Motor neuron (in vitro differentiated cells): ENCODE measurements around the gene CELF5. TPM values are rescaled to one million over a fixed set of nuclear protein-coding genes. Genes with fewer than 3 reads are reported as not detected.

Experiments used
- ATAC-seq, 8 experiments: fragments of 200-7000 bp; cut with Tn5 transposase; replicated peaks in 6 of 8; 2 replicates each; pipeline ENCODE4 v1.8.0; 2021; ENCODE audit warnings: mild to moderate bottlenecking in 8 of 8, moderate library complexity in 8 of 8
- H3K27ac ChIP-seq, 2 donors: fragments of 250-450 bp; sonication (Bioruptor Pico); 2 replicates each; pipeline ENCODE4 v1.9.0; 2021; ENCODE audit warnings: antibody characterized with exemption in 2 of 2, mild to moderate bottlenecking in 2 of 2, moderate library complexity in 1 of 2
- H3K4me1 ChIP-seq, 2 donors: fragments of 250-450 bp; sonication (Bioruptor Pico); replicated peaks in 1 of 2; 2 replicates each; pipeline ENCODE4 v1.6.1; 2021; ENCODE audit warnings: antibody characterized with exemption in 2 of 2, mild to moderate bottlenecking in 2 of 2, moderate library complexity in 1 of 2
- H3K4me3 ChIP-seq, 5 donors: fragments of 250-450 bp; sonication (Bioruptor Pico); 2 replicates each; pipeline ENCODE4 v1.9.0; 2021; ENCODE audit warnings: antibody characterized with exemption in 5 of 5, mild to moderate bottlenecking in 5 of 5, moderate library complexity in 4 of 5
- WGBS, 10 experiments: fragments of 450-650 bp; shearing (Covaris generic); methylation state at CpG; one replicate each; pipeline ENCODE4 v1.0.0; 2022; 5-methylcytosine and 5-hydroxymethylcytosine counted together
- in situ Hi-C, 9 experiments: fragments of 400-800 bp; cut with MboI; loops; one replicate each; pipeline ENCODE4 v1.15.0; 2021; ENCODE audit warnings: low sequenced_read_pairs in 9 of 9, low pct_unique_long_range_greater_than_20kb in 2 of 9; ENCODE audit not compliant: unreplicated experiment in 9 of 9
- total RNA-seq, 8 experiments: library from RNA; unstranded; fragments of 300-600 nt; gene quantifications; 2 replicates each; pipeline versions ENCODE4 v1.2.3 to v1.2.4, GENCODE V29; 2022

Gene CELF5
- total RNA-seq, 8 experiments from 2014 or later, result 0.18 to 29.9 (median 18.0) TPM

DNA sequence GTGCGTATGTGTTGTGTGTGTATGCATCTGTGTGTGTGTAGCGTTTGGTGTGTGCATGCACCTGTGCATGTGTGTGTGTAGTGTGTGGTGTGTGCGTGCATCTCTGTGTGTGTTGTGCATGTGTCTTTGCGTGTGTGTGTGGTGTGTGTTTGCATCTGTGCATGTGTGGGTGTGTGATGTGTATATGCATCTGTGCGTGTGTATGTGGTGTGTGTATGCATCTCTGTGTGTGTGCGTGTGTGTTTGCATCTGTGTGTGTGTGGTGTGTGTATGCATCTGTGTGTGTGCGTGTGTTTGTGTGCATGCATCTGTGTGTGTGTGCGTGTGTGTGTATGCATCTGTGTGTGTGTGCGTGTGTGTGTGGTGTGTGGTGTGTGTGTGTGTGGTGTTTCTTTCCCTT is 20.6 kb downstream of the CELF5 start:
- ATAC-seq, result no peak
- in situ Hi-C loops, result no loop called here
- Histone ChIP-seq H3K27ac (no peak overlapping the region), H3K4me3 (no peak overlapping the region), H3K4me1 (no peaks in the 10 kb centered on the region)
- WGBS, 10 experiments, result 40 to 100% (median 95%) methylated on average over 1 to 6 of the region's 9 CpGs; no CpG with 5 or more reads in 5 of the 10 experiments

- Histone ChIP-seq H3K27ac (peak overlapping the region in 1 of 2 donors; percentile 73), H3K4me1 (no peaks in the 10 kb centered on the region), H3K4me3 (no peak overlapping the region)
- ATAC-seq, result peak in 5 of 8 experiments; percentile 48 to 79 (median 72)
- in situ Hi-C loops, result no loop called here
- WGBS, 10 experiments, result 0 to 100% (median 39%) methylated on average over 2 to 9 of the region's 14 CpGs; no CpG with 5 or more reads in 6 of the 10 experiments
Observed at GRCh38 chr19:3248728-3249326, 24.4 kb downstream of the CELF5 start.

- in situ Hi-C loops, result no loop called here
- peak in 6 of 8 experiments; percentile 48 to 90 (median 88) for ATAC-seq
- peak overlapping the region in 1 of 2 donors; percentile 73 for H3K27ac ChIP-seq
- no peaks in the 10 kb centered on the region for H3K4me1 ChIP-seq
- WGBS, 10 experiments, result 23 to 80% methylated on average over 1 to 3 of the region's 10 CpGs; no CpG with 5 or more reads in 8 of the 10 experiments
- H3K4me3 ChIP-seq, result no peak overlapping the region
Observed at GRCh38 chr19:3249408-3249807, 24.9 kb downstream of the CELF5 start.

- Histone ChIP-seq H3K27ac (no peak overlapping the region), H3K4me3 (no peak overlapping the region), H3K4me1 (no peaks in the 10 kb centered on the region)
- ATAC-seq, result peak in 3 of 8 experiments; percentile 54 to 86 (median 79)
- in situ Hi-C loops, result loop anchor here in 1 of 9 experiments (25.0 kb wide), 1 partner anchor 288 kb away; no protein-coding TSS in a partner anchor
- WGBS, 10 experiments, result 17 to 100% (median 85%) methylated on average over 1 to 6 of the region's 7 CpGs; no CpG with 5 or more reads in 6 of the 10 experiments
Observed at GRCh38 chr19:3250675-3251074, 26.2 kb downstream of the CELF5 start.

- in situ Hi-C loops, result loop anchor here in 1 of 9 experiments (25.0 kb wide), 1 partner anchor 289 kb away; no protein-coding TSS in a partner anchor
- 20 to 85% (median 70%) methylated on average over 1 to 7 of the region's 8 CpGs; no CpG with 5 or more reads in 3 of the 10 experiments for WGBS, 10 experiments
- Histone ChIP-seq H3K27ac (no peak overlapping the region), H3K4me1 (no peaks in the 10 kb centered on the region), H3K4me3 (no peak overlapping the region)
- no peak for ATAC-seq
Observed at GRCh38 chr19:3251229-3251628, 26.8 kb downstream of the CELF5 start.

DNA sequence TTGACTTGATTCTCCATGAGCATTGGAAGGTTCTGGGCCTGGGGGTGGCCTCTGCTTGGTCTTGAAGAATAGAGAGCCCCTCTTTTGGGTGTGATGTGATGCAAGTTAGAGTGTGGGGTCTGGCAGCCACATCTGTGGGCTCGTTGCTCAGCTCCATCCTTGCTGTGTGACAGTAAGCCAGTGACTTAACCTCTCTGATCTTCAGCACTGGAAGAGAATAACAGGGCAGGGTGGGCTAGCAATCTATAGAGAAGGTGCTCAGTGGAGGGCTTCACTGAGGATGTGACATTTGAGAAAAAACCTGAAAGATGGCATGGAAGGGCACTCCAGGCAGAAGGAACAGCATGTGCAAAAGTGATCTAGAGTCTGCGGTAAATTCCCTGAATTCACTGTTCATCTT is 28.2 kb downstream of the CELF5 start:
- no peak for ATAC-seq
- WGBS, 10 experiments, result 57 to 100% (median 83%) methylated on average over 1 to 2 of the region's 2 CpGs; no CpG with 5 or more reads in 3 of the 10 experiments
- no peaks in the 10 kb centered on the region for H3K4me1 ChIP-seq
- no peak overlapping the region for H3K4me3 ChIP-seq
- in situ Hi-C loops, result loop anchor here in 1 of 9 experiments (25.0 kb wide), 1 partner anchor 290 kb away; no protein-coding TSS in a partner anchor
- H3K27ac ChIP-seq, result no peak overlapping the region

DNA sequence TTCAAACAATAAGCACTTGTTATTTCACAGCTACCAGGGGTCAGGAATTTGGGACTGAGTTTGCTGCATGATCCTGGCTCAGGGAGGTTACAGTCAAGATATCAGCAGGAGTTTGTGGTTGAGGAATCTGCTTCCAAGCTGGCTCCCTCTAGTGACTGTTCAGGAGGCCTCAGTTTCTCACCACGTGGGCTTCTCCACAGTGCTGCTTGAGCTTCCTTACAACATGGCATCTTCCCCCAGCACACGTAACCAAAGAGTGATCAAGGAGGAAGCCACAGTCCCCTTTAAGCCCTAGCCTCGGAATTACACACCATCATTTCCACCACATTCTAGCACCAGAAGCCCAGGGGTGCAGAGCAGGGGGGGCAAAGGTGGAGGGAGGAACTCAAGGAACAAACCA is 28.8 kb downstream of the CELF5 start:
- no peak overlapping the region for H3K27ac ChIP-seq
- ATAC-seq, result no peak
- H3K4me1 ChIP-seq, result no peaks in the 10 kb centered on the region
- no peak overlapping the region for H3K4me3 ChIP-seq
- in situ Hi-C loops, result loop anchor here in 1 of 9 experiments (25.0 kb wide), 1 partner anchor 291 kb away; no protein-coding TSS in a partner anchor
- WGBS, 10 experiments, result 10 to 86% (median 45%) methylated on average over 1 to 3 of the region's 3 CpGs; no CpG with 5 or more reads in 3 of the 10 experiments

- ATAC-seq, result no peak
- in situ Hi-C loops, result loop anchor here in 1 of 9 experiments (25.0 kb wide), 1 partner anchor 292 kb away; no protein-coding TSS in a partner anchor
- H3K4me3 ChIP-seq, result no peak overlapping the region
- H3K4me1 ChIP-seq, result no peaks in the 10 kb centered on the region
- no peak overlapping the region for H3K27ac ChIP-seq
Observed at GRCh38 chr19:3254520-3254919, 30.1 kb downstream of the CELF5 start.

DNA sequence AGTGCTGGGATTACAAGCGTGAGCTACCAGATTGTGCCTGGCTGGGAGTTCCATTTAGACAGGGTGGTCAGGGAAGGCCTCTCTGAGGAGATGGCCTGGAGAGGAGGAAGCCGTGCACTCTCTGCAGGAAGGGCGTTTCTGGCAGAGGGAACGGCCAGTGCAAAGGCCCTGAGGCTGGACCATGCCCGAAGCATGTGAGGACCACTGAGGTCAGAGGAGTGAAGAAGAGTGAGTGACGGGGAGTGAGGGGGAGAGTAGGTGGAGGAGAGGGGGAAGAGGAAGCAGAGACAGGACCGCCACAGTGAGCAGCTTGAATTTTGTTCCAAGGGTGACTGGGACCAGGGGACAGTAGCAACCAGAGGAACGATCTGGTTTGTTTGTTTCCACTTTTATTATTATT is 32.6 kb downstream of the CELF5 start:
- Histone ChIP-seq H3K27ac (no peak overlapping the region), H3K4me3 (no peak overlapping the region), H3K4me1 (no peaks in the 10 kb centered on the region)
- in situ Hi-C loops, result loop anchor here in 1 of 9 experiments (25.0 kb wide), 1 partner anchor 295 kb away; no protein-coding TSS in a partner anchor
- ATAC-seq, result no peak
- WGBS, 10 experiments, result 0 to 92% (median 80%) methylated on average over 1 to 7 of the region's 8 CpGs; no CpG with 5 or more reads in 5 of the 10 experiments

- Histone ChIP-seq H3K4me1 (peaks cover 8 to 10% of the 10 kb centered on the region in 2 donors), H3K4me3 (no peak overlapping the region), H3K27ac (no peak overlapping the region)
- in situ Hi-C loops, result loop anchor here in 1 of 9 experiments (25.0 kb wide), 1 partner anchor 300 kb away; no protein-coding TSS in a partner anchor
- ATAC-seq, result no peak
- 63 to 100% (median 90%) methylated on average over 1 to 5 of the region's 7 CpGs; no CpG with 5 or more reads in 3 of the 10 experiments for WGBS, 10 experiments
Observed at GRCh38 chr19:3262362-3262761, 37.9 kb downstream of the CELF5 start.

DNA sequence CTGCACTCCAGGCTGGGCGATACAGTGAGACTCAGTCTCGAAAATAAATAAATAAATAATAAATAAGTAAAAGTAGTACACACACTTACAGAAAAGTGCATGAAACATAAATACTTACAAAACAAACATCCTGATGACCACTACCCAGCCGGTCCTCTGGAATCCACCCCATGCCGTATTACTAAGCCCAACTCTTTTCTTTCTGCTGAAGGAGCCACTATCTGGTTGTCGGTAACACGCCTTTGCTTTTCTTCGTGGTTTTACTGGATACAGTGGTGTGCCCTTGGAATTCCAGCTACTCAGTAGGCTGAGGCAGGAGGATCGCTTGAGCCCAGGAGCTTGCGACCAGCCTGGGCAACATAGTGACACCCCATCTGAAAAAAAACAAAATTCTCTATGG is 39.4 kb downstream of the CELF5 start:
- in situ Hi-C loops, result loop anchor here in 1 of 9 experiments (25.0 kb wide), 1 partner anchor 302 kb away; no protein-coding TSS in a partner anchor

DNA sequence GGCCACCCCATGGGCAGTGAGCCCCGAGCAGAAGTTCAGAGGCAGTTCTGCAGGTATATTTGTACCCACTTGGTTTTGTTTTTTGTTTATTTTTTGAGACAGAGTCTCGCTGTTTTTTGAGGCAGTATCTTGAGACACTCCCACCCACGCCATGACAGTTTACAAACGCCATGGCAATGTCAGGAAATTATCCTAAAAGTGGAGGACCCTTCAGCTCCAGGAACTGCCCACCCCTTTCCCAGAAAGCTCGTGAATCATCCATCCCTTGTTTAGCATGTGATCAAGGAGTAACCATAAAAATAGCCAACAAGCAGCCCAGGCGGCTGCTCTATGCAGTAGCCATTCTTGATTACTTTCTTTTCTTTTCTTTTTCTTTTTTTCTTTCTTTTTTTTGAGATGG is 41.0 kb downstream of the CELF5 start:
- peaks cover 13 to 15% of the 10 kb centered on the region in 2 donors for H3K4me1 ChIP-seq
- in situ Hi-C loops, result loop anchor here in 1 of 9 experiments (25.0 kb wide), 1 partner anchor 303 kb away; no protein-coding TSS in a partner anchor
- 54 to 100% (median 77%) methylated on average over 1 to 6 of the region's 6 CpGs for WGBS, 10 experiments
- no peak overlapping the region for H3K27ac ChIP-seq
- ATAC-seq, result no peak
- H3K4me3 ChIP-seq, result no peak overlapping the region

More for the DNA sequence above, 39.4 kb downstream of the CELF5 start:
- no peak overlapping the region for H3K4me3 ChIP-seq
- 72 to 97% (median 85%) methylated on average over 1 to 9 of the region's 9 CpGs for WGBS, 10 experiments
- H3K27ac ChIP-seq, result no peak overlapping the region
- peaks cover 8 to 11% of the 10 kb centered on the region in 2 donors for H3K4me1 ChIP-seq
- no peak for ATAC-seq

DNA sequence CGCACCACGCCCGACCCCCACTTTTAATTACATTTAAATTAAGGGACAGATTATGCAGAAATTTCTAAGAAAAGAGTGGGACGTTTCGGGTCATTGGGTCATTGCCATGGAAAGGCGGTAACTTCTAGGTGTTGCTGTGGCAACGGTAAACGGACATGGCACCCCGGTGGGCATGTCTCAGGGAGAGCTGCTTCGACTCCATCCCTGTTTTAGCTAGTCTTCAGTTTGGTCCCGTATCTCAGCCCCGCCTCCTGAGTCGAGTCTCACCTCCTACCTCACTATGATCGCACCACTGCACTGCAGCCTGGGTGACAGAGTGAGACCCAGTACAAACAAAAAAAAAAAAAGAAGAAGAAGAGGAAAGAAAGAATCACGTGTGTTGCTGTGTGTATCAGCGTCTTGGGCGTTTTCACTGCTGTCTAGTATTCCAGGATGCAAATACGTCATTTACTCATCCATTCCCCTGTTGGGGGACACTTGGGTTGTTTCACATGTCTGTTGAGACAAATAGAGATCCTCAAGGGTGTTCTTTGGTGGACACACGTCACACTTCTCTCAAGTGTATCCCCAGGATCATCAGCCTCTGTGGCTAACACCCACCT is 41.7 kb downstream of the CELF5 start:
- no peak overlapping the region for H3K4me3 ChIP-seq
- peaks cover 14 to 20% of the 10 kb centered on the region in 2 donors for H3K4me1 ChIP-seq
- no peak for ATAC-seq
- no peak overlapping the region for H3K27ac ChIP-seq
- in situ Hi-C loops, result loop anchor here in 1 of 9 experiments (25.0 kb wide), 1 partner anchor 304 kb away; no protein-coding TSS in a partner anchor
- whole genome bisulfite sequencing, 10 experiments, result 49 to 84% (median 74%) methylated on average over 5 to 17 of the region's 19 CpGs; no CpG with 5 or more reads in 2 of the 10 experiments
